ENCODE measurements around the gene IGF2BP1. TPM values are rescaled to one million over a fixed set of nuclear protein-coding genes. Genes with fewer than 3 reads are reported as not detected.
"Not testable (repeated sequence)": the region's sequence is repeated elsewhere in the genome, so short reads cannot be mapped to it uniquely, and the experiment has no call there.

Gene IGF2BP1
- total RNA-seq, 1 donor from 2014 or later: 1.1 TPM

- DNase-seq (ENCODE audit: low spot score): no peak
Observed at GRCh38 chr17:49018748-49019147, 21.6 kb downstream of the IGF2BP1 start.

DNA sequence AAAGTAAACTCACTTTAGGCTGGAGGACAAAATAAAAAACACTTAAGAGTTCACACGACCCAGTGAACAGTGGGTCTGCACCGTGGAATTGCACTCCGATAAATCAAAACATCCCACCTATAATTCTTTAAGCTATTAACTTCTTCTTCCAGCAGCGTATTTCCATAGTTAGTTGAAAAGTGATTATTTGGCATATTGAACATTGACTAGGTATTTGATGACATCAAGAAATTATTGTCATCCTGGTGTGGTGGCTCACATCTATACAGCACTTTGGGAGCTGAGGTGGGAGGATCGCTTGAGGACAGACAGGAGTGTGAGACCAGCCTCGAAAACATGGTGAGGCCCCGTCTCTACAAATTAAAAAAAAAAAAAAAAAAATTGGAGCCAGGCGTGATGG lies 23.4 kb downstream of the IGF2BP1 start:
- DNase-seq (ENCODE audit: low spot score): no peak

GRCh38 chr17:49021095-49021767 lies 24.0 kb downstream of the IGF2BP1 start:
- DNase-seq (ENCODE audit: low spot score): no peak

GRCh38 chr17:49021768-49022103 lies 24.6 kb downstream of the IGF2BP1 start:
- DNase-seq (ENCODE audit: low spot score): no peak

DNA sequence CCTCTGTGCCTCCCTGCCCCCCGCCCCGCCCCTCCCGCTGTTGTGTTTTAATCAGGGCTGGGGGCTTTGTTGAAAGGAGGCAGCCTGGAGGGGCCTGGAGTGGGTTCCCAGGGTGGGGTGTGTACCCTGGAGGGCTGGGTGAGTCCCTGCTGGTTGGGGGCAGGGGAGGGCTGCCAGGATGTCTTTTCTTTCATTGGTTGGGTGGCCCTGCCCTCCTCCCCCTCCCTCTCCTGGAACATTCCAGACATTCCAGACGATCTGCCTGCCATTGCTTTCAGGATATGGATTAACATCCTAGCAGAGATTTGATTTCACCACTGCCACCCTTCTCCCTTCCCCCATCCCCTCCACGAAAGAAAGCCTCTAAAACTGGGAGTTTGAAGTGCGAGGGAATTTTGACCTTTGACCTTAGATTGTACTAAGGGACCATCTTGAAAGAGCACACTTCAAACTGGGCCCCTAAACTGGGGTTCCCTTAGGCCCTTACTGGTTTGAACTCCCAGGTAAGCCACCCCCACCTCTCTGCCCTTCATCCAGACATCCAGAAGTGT lies 25.3 kb downstream of the IGF2BP1 start:
- no peak for DNase-seq (ENCODE audit: low spot score)

GRCh38 chr17:49024523-49024922 lies 27.3 kb downstream of the IGF2BP1 start:
- DNase-seq (ENCODE audit: low spot score): no peak

GRCh38 chr17:49026447-49026846 lies 29.3 kb downstream of the IGF2BP1 start:
- DNase-seq (ENCODE audit: low spot score): not testable (repeated sequence)

GRCh38 chr17:49028271-49028670 lies 31.1 kb downstream of the IGF2BP1 start:
- no peak for DNase-seq (ENCODE audit: low spot score)

- DNase-seq (ENCODE audit: low spot score): no peak
Observed at GRCh38 chr17:49029801-49030200, 32.6 kb downstream of the IGF2BP1 start.

DNA sequence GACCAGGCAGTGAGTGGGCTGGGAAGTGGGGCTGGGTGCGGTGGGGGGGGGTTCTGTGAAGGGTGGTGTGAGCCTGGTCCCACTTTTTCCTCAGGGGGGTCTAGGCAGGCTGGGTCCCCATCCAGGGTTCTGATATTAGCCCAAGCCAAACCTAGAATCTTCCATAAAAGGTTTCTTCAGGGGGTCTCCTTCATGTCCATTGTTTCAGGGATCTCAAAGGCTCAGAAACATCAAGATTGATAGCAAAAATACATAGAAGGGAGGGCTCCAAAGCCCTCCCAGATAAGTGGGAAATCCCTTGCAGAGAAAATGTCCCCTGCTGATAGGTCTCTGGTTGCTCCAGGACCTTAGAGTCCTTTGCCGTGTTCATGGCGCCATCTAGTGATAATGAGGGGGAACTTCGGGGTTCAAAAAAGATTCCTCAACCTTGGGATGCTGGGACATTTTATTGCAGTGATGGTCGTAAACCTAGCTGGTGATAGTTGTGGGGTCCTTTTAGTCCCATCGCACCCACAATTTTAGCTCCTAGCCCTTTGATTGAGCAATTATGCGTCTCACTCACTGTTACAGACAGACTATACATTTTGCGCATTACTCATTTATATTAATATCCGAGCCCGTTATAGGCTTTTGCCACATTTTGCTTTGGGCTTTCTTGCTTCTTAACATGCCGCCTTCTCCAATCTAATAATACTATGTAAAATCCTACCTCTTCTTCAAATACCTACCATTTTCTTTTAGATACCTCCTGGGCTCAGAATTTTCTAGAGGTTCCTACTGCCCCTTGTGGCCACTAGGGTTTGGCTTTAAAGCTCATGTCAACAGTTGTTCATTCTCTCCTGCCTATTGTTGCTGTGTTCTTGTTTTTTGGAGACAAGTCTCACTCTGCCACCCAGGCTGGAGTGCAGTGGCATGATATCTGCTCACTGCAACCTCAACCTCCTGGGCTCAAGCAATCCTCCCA lies 35.1 kb downstream of the IGF2BP1 start:
- DNase-seq (ENCODE audit: low spot score): peak; percentile 46

DNA sequence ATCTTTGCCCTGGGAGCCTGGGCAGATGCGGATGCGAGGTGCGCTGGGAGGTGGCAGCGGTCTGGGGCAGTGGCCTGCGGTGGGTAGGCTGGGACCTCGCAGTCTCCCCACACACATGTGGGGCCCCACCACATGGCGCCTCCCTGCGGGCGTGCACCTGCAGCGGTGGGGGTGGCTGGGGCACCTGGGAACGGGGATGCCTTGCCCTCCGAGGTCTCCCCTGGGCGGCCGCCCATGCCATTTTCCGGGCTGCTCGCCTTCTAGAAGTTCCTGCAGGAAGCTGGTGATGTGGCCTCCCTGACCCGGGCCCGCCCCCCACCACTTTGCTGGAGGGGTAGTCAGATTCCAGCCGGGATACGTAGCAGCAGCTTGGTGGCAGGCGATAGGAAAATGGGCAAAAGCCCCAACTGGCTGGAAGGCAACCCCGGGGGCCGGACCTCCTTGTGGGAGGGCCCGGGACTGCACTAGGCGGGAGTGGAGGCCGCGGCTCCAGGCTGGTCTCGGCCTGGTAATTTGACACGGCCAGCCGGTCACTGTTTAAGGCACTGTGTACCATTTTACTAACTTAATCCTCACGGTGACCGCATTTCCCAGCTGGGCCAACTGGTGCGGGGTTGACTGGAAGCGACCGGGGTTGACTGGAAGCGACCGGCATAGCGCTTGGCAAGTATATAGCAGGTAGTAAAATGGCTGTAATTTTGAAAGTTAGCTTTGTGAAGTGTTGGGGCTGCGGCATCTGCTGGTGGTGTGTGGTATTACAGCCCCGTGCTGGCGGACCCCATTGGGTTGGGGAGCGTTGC lies 38.5 kb downstream of the IGF2BP1 start:
- DNase-seq (ENCODE audit: low spot score): peak; percentile 35

GRCh38 chr17:49036270-49036626 lies 39.1 kb downstream of the IGF2BP1 start:
- no peak for DNase-seq (ENCODE audit: low spot score)

GRCh38 chr17:49038138-49038537 lies 41.0 kb downstream of the IGF2BP1 start:
- no peak for DNase-seq (ENCODE audit: low spot score)

- no peak for DNase-seq (ENCODE audit: low spot score)
Observed at GRCh38 chr17:49038544-49038943, 41.4 kb downstream of the IGF2BP1 start.

- not testable (repeated sequence) for DNase-seq (ENCODE audit: low spot score)
Observed at GRCh38 chr17:49039518-49039917, 42.3 kb downstream of the IGF2BP1 start.

- no peak for DNase-seq (ENCODE audit: low spot score)
Observed at GRCh38 chr17:49041527-49041926, 44.3 kb downstream of the IGF2BP1 start.

- DNase-seq (ENCODE audit: low spot score): no peak
Observed at GRCh38 chr17:49045376-49045775, 48.2 kb downstream of the IGF2BP1 start.

- no peak for DNase-seq (ENCODE audit: low spot score)
Observed at GRCh38 chr17:49046912-49047311, 49.7 kb downstream of the IGF2BP1 start.

GRCh38 chr17:49049265-49049664 lies 52.1 kb downstream of the IGF2BP1 start:
- DNase-seq (ENCODE audit: low spot score): no peak

GRCh38 chr17:49050611-49051010 lies 53.4 kb downstream of the IGF2BP1 start:
- DNase-seq (ENCODE audit: low spot score): no peak

- no peak for DNase-seq (ENCODE audit: low spot score)
Observed at GRCh38 chr17:49051269-49051668, 54.1 kb downstream of the IGF2BP1 start.
